GM23338 (cell line): ENCODE measurements around the gene FARP1.

Experiments used
- CREB1 ChIP-seq: fragments of 250-450 bp; sonication (Bioruptor Pico); IDR thresholded peaks from 2 replicates; pipeline ENCODE4 v1.5.0; 2020; ENCODE audit warnings: low read depth, mild to moderate bottlenecking, moderate library complexity
- EZH2 ChIP-seq: fragments of 200-600 bp; sonication (generic); IDR thresholded peaks from one replicate; pipeline ENCODE4 v1.8.0; 2017; ENCODE audit warnings: antibody characterized with exemption, mild to moderate bottlenecking, low read depth; ENCODE audit not compliant: unreplicated experiment
- EZH2phosphoT487 ChIP-seq: fragments of 200-600 bp; sonication (generic); IDR thresholded peaks from one replicate; pipeline ENCODE4 v1.8.1; 2018; ENCODE audit warnings: antibody characterized with exemption; ENCODE audit not compliant: unreplicated experiment
- JUNB ChIP-seq: IDR thresholded peaks from one replicate; pipeline ENCODE4 v1.6.1; 2016; ENCODE audit warnings: antibody characterized with exemption; ENCODE audit not compliant: unreplicated experiment
- POLR2AphosphoS5 ChIP-seq: IDR thresholded peaks from 2 replicates; pipeline ENCODE4 v1.6.1; 2016; ENCODE audit warnings: antibody characterized with exemption, low read depth
- STAT1 ChIP-seq: IDR thresholded peaks from one replicate; pipeline ENCODE4 v1.6.1; 2016; ENCODE audit warnings: antibody characterized with exemption; ENCODE audit not compliant: unreplicated experiment
- ZNF114 ChIP-seq: fragments of 250-450 bp; sonication (Bioruptor Pico); IDR thresholded peaks from 2 replicates; pipeline ENCODE4 v1.5.0; 2020; ENCODE audit warnings: mild to moderate bottlenecking, moderate library complexity
- ZNF331 ChIP-seq: fragments of 250-450 bp; sonication (Bioruptor Pico); IDR thresholded peaks from 2 replicates; pipeline ENCODE4 v1.5.0; 2020; ENCODE audit warnings: low read depth, mild to moderate bottlenecking, moderate library complexity
- TF ChIP-seq, protein P1 (sequence below), 2 experiments: fragments of 200-600 bp in 1 of 2; sonication (generic) in 1 of 2; conservative IDR thresholded peaks; 2 replicates each; pipeline versions ENCODE4 v1.5.1 to v1.6.1; 2016 to 2017; ENCODE audit warnings: antibody characterized with exemption in 2 of 2, low read depth in 2 of 2, mild to moderate bottlenecking in 2 of 2, moderate library complexity in 1 of 2
- TF ChIP-seq, protein P2 (sequence below): IDR thresholded peaks from one replicate; pipeline ENCODE4 v1.6.1; 2018; ENCODE audit warnings: antibody characterized with exemption; ENCODE audit not compliant: unreplicated experiment
- TF ChIP-seq, protein P3 (sequence below): IDR thresholded peaks from 2 replicates; pipeline ENCODE4 v1.6.1; 2016; ENCODE audit warnings: antibody characterized with exemption

DNA sequence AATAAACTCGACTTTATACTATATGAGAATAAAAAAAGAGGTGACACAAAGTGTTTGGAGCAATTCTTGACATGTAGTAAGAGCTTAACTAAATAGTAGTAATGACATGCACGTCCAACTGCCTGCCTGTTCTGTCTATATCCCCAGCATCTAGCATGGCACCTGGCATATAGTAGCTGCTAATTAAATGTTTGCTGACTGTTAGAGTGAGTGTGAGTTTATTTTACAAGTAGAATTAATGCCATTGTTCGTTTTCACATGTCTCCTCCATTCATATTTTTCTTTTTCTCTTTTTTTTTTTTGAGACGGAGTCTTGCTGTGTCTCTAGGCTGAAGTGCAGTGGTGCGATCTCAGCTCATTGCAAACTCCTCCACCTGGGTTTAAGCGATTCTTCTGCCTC lies 72.6 kb downstream of the FARP1 start:
- TF ChIP-seq EZH2 (no peak), ZNF114 (CRISPR knock-in tag) (no peak), POLR2AphosphoS5 (no peak), ZNF331 (CRISPR knock-in tag) (no peak), EZH2phosphoT487 (no peak), CREB1 (no peak), JUNB (no peak), STAT1 (no peak)
- TF ChIP-seq, protein P1, sequence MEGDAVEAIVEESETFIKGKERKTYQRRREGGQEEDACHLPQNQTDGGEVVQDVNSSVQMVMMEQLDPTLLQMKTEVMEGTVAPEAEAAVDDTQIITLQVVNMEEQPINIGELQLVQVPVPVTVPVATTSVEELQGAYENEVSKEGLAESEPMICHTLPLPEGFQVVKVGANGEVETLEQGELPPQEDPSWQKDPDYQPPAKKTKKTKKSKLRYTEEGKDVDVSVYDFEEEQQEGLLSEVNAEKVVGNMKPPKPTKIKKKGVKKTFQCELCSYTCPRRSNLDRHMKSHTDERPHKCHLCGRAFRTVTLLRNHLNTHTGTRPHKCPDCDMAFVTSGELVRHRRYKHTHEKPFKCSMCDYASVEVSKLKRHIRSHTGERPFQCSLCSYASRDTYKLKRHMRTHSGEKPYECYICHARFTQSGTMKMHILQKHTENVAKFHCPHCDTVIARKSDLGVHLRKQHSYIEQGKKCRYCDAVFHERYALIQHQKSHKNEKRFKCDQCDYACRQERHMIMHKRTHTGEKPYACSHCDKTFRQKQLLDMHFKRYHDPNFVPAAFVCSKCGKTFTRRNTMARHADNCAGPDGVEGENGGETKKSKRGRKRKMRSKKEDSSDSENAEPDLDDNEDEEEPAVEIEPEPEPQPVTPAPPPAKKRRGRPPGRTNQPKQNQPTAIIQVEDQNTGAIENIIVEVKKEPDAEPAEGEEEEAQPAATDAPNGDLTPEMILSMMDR (conservative IDR thresholded peaks at IDR 0.05; ENCODE audit: low read depth in 2 of 2): no peak
- TF ChIP-seq, protein P2, sequence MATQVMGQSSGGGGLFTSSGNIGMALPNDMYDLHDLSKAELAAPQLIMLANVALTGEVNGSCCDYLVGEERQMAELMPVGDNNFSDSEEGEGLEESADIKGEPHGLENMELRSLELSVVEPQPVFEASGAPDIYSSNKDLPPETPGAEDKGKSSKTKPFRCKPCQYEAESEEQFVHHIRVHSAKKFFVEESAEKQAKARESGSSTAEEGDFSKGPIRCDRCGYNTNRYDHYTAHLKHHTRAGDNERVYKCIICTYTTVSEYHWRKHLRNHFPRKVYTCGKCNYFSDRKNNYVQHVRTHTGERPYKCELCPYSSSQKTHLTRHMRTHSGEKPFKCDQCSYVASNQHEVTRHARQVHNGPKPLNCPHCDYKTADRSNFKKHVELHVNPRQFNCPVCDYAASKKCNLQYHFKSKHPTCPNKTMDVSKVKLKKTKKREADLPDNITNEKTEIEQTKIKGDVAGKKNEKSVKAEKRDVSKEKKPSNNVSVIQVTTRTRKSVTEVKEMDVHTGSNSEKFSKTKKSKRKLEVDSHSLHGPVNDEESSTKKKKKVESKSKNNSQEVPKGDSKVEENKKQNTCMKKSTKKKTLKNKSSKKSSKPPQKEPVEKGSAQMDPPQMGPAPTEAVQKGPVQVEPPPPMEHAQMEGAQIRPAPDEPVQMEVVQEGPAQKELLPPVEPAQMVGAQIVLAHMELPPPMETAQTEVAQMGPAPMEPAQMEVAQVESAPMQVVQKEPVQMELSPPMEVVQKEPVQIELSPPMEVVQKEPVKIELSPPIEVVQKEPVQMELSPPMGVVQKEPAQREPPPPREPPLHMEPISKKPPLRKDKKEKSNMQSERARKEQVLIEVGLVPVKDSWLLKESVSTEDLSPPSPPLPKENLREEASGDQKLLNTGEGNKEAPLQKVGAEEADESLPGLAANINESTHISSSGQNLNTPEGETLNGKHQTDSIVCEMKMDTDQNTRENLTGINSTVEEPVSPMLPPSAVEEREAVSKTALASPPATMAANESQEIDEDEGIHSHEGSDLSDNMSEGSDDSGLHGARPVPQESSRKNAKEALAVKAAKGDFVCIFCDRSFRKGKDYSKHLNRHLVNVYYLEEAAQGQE: no peak
- TF ChIP-seq, protein P3, sequence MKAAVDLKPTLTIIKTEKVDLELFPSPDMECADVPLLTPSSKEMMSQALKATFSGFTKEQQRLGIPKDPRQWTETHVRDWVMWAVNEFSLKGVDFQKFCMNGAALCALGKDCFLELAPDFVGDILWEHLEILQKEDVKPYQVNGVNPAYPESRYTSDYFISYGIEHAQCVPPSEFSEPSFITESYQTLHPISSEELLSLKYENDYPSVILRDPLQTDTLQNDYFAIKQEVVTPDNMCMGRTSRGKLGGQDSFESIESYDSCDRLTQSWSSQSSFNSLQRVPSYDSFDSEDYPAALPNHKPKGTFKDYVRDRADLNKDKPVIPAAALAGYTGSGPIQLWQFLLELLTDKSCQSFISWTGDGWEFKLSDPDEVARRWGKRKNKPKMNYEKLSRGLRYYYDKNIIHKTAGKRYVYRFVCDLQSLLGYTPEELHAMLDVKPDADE: no peak
